BE2C (cell line): ENCODE measurements around the gene FGF22.

Experiments
- DNase-seq: peaks from one replicate; pipeline ENCODE4 v3.0.0-alpha.2; 2020
- H3K27me3 ChIP-seq: fragments of 250-450 bp; sonication (Bioruptor Pico); 2 replicates; pipeline ENCODE4 v1.5.1; 2020; ENCODE audit warnings: mild to moderate bottlenecking
- H3K36me3 ChIP-seq: fragments of 250-450 bp; sonication (Bioruptor Pico); 2 replicates; pipeline ENCODE4 v1.5.1; 2020; ENCODE audit warnings: mild to moderate bottlenecking
- H3K4me1 ChIP-seq: fragments of 250-450 bp; sonication (Bioruptor Pico); 2 replicates; pipeline ENCODE4 v1.5.1; 2020
- H3K4me3 ChIP-seq: 2 replicates; pipeline ENCODE4 v1.5.1; 2011; ENCODE audit warnings: low read depth, low read length
- H3K9me3 ChIP-seq: fragments of 250-450 bp; sonication (Bioruptor Pico); 2 replicates; pipeline ENCODE4 v1.5.1; 2020
- TF ChIP-seq, protein P1 (sequence below): IDR thresholded peaks from 2 replicates; pipeline ENCODE4 v1.5.1; 2012; ENCODE audit warnings: mild to moderate bottlenecking, low read depth, low read length

Gene FGF22

DNA sequence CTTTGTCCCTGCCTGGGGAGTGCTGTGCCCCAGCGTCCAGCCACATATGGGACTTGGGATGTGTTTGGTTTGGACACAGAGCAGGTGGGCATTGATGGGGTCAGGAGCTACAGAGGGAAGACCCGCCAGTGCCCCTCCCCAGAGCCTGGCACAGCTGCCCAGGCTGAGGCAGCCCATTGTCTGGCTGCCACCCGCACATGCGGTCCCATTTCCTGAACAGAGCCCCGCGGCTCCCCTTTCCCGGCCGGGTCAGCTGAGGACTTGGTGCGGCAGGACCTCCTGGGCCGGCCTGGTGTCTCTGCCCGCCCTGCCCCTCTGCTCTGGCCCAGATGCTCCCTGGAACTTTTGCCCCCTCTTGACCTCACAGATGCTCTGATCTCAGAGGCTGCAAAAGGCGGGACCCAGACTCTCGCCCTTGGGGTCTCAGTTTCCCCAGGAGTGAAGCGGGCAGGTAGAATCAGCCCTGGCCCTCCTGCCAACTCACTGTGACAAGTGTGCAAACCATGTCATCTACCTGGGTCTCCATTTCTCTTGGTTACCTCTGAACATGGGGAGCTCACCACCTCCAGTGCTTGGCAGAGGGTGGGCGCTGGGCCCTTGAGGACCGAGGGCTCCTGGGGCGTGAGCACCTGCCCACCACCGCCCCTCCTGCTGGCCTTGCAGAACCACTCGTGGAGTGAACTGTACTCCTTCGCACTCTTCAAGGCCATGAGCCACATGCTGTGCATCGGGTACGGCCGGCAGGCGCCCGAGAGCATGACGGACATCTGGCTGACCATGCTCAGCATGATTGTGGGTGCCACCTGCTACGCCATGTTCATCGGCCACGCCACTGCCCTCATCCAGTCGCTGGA is 32.2 kb upstream of the FGF22 start:
- no peaks in the 10 kb centered on the region for H3K27me3 ChIP-seq
- H3K9me3 ChIP-seq: peaks cover 4% of the 10 kb centered on the region
- peaks cover 14% of the 10 kb centered on the region for H3K4me1 ChIP-seq
- DNase-seq: no peak
- H3K4me3 ChIP-seq: no peak overlapping the region
- peaks cover 3% of the 10 kb centered on the region; the same call in 1 of the 2 replicates for H3K36me3 ChIP-seq
- TF ChIP-seq, protein P1, sequence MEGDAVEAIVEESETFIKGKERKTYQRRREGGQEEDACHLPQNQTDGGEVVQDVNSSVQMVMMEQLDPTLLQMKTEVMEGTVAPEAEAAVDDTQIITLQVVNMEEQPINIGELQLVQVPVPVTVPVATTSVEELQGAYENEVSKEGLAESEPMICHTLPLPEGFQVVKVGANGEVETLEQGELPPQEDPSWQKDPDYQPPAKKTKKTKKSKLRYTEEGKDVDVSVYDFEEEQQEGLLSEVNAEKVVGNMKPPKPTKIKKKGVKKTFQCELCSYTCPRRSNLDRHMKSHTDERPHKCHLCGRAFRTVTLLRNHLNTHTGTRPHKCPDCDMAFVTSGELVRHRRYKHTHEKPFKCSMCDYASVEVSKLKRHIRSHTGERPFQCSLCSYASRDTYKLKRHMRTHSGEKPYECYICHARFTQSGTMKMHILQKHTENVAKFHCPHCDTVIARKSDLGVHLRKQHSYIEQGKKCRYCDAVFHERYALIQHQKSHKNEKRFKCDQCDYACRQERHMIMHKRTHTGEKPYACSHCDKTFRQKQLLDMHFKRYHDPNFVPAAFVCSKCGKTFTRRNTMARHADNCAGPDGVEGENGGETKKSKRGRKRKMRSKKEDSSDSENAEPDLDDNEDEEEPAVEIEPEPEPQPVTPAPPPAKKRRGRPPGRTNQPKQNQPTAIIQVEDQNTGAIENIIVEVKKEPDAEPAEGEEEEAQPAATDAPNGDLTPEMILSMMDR: no peak

DNA sequence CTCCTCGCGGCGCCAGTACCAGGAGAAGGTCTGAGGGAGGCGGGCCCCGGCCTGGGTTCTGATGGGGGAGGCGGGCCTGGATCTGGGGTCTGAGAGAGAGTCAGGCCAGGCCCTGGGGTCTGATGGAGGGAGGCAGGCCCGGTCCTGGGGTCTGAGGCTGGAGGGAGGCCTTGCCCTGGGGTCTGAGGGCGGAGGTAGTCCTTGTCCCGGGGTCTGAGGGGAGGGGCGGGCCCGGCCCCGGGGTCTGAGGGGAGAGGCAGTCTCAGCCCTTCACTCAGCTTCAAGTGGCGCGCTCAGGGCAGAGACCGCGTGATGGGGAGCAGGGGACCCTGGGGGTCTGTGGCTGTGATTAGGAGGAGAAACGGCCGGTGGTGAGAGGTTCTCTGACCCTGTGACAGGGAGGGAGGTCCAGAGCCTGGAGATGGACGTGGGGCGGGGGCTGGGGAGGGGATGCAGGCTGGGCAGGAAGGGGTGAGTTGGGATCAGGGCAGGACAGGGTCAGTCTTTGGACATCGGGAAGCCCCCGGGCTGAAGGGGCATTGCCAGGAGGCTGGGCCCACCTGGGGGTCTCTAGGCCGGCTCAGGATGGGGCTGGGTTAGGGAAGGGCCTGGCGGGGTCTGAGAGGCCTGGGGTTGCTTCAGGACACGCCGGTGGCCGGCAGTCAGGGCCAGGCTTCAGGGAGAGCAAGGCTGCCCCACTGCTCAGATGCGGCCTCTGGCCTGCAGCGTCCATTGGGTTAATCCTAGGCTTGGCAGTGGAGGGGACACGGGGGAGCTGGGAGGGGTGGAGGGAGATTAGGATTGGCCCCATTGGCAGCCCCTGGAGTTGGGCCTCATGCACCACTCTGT is 31.3 kb upstream of the FGF22 start:
- DNase-seq: no peak
- Histone ChIP-seq H3K27me3 (no peaks in the 10 kb centered on the region), H3K4me3 (no peak overlapping the region), H3K4me1 (peaks cover 14% of the 10 kb centered on the region), H3K36me3 (peaks cover 8% of the 10 kb centered on the region), H3K9me3 (peaks cover 3% of the 10 kb centered on the region)
- TF ChIP-seq, protein P1: no peak

DNA sequence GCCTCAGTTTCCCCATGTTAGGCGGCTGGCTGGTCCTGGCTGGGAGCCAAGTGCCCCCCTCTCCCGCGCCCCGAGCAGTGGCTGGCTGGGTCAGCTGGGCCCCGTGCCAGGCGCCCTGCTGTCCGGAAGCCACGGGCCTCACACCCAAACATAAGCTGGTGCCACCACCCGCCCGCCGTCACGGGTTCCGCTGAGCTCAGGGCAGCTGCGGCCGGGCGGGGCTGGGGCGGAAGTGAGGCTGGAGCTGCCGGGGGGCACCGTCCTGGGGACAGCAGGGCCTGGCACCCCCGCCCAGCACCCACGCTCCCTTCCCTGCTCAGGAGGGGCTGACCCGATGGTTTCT is 30.7 kb upstream of the FGF22 start:
- DNase-seq: no peak
- Histone ChIP-seq H3K9me3 (no peaks in the 10 kb centered on the region), H3K36me3 (peaks cover 8% of the 10 kb centered on the region), H3K4me1 (peaks cover 14% of the 10 kb centered on the region), H3K4me3 (no peak overlapping the region), H3K27me3 (no peaks in the 10 kb centered on the region)
- TF ChIP-seq, protein P1: no peak

DNA sequence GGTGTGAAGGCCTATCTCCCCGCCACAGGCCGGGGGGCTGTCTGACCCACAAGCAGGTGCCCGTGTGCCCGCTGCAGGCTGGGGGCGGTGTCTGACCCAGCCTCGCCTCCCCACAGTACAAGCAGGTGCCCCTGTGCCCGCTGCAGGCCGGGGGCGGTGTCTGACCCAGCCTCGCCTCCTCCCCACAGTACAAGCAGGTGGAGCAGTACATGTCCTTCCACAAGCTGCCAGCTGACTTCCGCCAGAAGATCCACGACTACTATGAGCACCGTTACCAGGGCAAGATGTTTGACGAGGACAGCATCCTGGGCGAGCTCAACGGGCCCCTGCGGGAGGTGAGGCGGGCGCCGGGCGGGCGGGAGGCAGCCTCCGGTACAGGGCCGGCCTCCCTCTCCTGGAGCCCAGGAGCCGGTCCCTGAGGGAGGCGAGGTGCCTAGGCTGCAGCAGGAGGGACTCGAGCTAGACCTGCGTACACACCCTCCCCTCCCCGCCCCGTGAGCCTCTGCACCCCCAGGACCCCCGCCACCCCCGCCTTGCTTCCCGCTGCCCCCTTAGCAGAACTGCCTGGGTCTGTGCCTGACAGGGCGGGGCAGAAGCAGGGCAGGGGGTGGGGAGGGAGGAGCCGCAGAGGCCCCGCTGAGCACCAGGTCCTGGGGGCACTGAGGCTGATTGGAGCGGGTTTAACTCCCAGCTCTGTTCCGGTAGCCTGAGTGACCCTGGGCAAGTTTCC is 29.4 kb upstream of the FGF22 start:
- Histone ChIP-seq H3K4me3 (peak overlapping the region; percentile 25; the same call in 1 of the 2 replicates), H3K27me3 (no peaks in the 10 kb centered on the region), H3K9me3 (no peaks in the 10 kb centered on the region), H3K36me3 (peaks cover 18% of the 10 kb centered on the region), H3K4me1 (peaks cover 14% of the 10 kb centered on the region)
- TF ChIP-seq, protein P1: no peak
- DNase-seq: no peak

DNA sequence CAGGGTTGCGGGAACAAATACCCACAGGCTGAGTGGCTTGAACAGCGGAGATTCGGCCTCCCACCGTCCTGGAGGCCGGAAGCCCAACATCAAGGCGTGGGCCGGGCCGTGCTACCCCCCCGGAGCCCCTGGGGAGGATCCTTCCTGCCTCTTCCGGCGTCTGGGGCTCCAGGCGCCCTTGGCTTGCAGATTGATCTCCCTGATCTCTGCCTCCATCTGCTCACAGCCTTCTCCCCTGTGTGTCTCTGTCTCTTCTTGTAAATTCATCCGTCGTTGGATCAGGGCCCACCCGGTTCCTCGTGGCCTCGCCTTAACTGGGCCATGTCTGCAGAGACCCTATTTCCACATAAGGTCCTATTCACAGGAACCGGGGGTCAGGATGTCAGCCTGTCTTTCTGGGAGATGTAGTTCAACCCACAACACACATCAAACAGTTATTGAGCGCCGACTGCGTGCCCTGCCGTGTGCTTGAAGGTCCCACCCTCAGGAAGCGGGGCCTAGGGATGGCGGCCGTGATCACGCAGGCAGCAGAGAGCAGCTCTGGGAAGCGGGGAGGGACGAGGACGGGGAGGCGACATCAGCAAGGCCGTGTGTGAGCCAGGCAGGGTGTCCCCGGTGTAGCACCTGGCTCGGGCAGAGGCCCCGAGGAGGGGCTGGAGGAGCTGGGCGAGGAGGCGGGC is 28.7 kb upstream of the FGF22 start:
- H3K9me3 ChIP-seq: no peaks in the 10 kb centered on the region
- H3K27me3 ChIP-seq: no peaks in the 10 kb centered on the region

More for the DNA sequence above, 28.7 kb upstream of the FGF22 start:
- Histone ChIP-seq H3K4me1 (peaks cover 14% of the 10 kb centered on the region), H3K4me3 (peak overlapping the region; percentile 37), H3K36me3 (peaks cover 21% of the 10 kb centered on the region)
- peak; percentile 86 for DNase-seq
- TF ChIP-seq, protein P1: no peak
